ENCODE results near the gene TWIST2. TPM values are rescaled to one million over a fixed set of nuclear protein-coding genes. Genes with fewer than 3 reads are reported as not detected.

TWIST2 gene
- polyA plus RNA-seq, 3 donors = 0.43 to 0.49 (median 0.43) TPM

- no peak overlapping the region for H3K27ac Mint-ChIP-seq
- DNase-seq = no peak
These were observed 24.1 kb downstream of the TWIST2 start for GRCh38 chr2:238872026-238872425.

GRCh38 chr2:238872628-238873380 is 24.9 kb downstream of the TWIST2 start:
- H3K27me3 Mint-ChIP-seq (ENCODE audit: low read depth in 3 of 3) = peaks cover 10 to 21% (median 12%) of the 10 kb centered on the region in 3 donors
- no peaks in the 10 kb centered on the region for H3K79me2 ChIP-seq (ENCODE audit: insufficient read depth, low read length)
- peaks cover 0 to 8% (median 2%) of the 10 kb centered on the region in 7 donors for H3K9me3 Mint-ChIP-seq
- peak overlapping the region in 1 of 7 donors; percentile 26 for H3K27ac Mint-ChIP-seq
- no peak for DNase-seq
- no peak overlapping the region for H3K4me3 Mint-ChIP-seq
- no peaks in the 10 kb centered on the region for H3K4me1 Mint-ChIP-seq
- intact Hi-C loops (cut with micrococcal nuclease) = no loop called here
- no peak overlapping the region for H3K9ac ChIP-seq (ENCODE audit: insufficient read depth, low read length, poor library complexity, severe bottlenecking)
- no peaks in the 10 kb centered on the region for H3K36me3 Mint-ChIP-seq
- H3K27ac ChIP-seq (ENCODE audit: low read depth in 1 of 2, low read length in 2 of 2) = no peak overlapping the region
- H2AFZ ChIP-seq (ENCODE audit: insufficient read depth, low read depth, low read length, poor library complexity, severe bottlenecking) = no peak overlapping the region
- TF ChIP-seq CTCF (IDR thresholded peaks at IDR 0.05) = no peak
- H3K4me3 ChIP-seq (replicated peaks in 1 of 3; ENCODE audit: low read depth in 2 of 3, low read length in 3 of 3) = no peak overlapping the region
- no peaks in the 10 kb centered on the region for H3K9me3 ChIP-seq (replicated peaks in 1 of 2; ENCODE audit: control insufficient read depth in 1 of 2, insufficient read depth in 1 of 2, low read length in 2 of 2)
- H4K20me1 ChIP-seq (ENCODE audit: insufficient read depth, low read length) = no peaks in the 10 kb centered on the region
- H3K4me2 ChIP-seq (replicated peaks; ENCODE audit: extremely low read depth, low read length, poor library complexity, severe bottlenecking) = no peak overlapping the region
- WGBS (ENCODE audit: insufficient coverage) = 85% methylated on average over 12 of the region's 13 CpGs
- H3K27me3 ChIP-seq (ENCODE audit: control insufficient read depth in 2 of 2, insufficient read depth in 2 of 2, low read length in 2 of 2) = no peaks in the 10 kb centered on the region
- no peaks in the 10 kb centered on the region for H3K36me3 ChIP-seq (replicated peaks in 1 of 2; ENCODE audit: control insufficient read depth in 1 of 2, insufficient read depth in 2 of 2, low read length in 2 of 2)
- H3K4me1 ChIP-seq (ENCODE audit: control insufficient read depth in 1 of 2, insufficient read depth in 2 of 2, low read length in 2 of 2) = no peaks in the 10 kb centered on the region

More at GRCh38 chr2:238872026-238872425, 24.1 kb downstream of the TWIST2 start:
- no peak overlapping the region for H2AFZ ChIP-seq (ENCODE audit: insufficient read depth, low read depth, low read length, poor library complexity, severe bottlenecking)
- no peaks in the 10 kb centered on the region for H3K27me3 ChIP-seq (ENCODE audit: control insufficient read depth in 2 of 2, insufficient read depth in 2 of 2, low read length in 2 of 2)
- H3K27ac ChIP-seq (ENCODE audit: low read depth in 1 of 2, low read length in 2 of 2) = no peak overlapping the region
- H3K9me3 ChIP-seq (replicated peaks in 1 of 2; ENCODE audit: control insufficient read depth in 1 of 2, insufficient read depth in 1 of 2, low read length in 2 of 2) = no peaks in the 10 kb centered on the region
- H3K36me3 Mint-ChIP-seq = no peaks in the 10 kb centered on the region
- H3K4me3 ChIP-seq (replicated peaks in 1 of 3; ENCODE audit: low read depth in 2 of 3, low read length in 3 of 3) = no peak overlapping the region
- peaks cover 0 to 8% (median 2%) of the 10 kb centered on the region in 7 donors for H3K9me3 Mint-ChIP-seq
- H3K36me3 ChIP-seq (replicated peaks in 1 of 2; ENCODE audit: control insufficient read depth in 1 of 2, insufficient read depth in 2 of 2, low read length in 2 of 2) = no peaks in the 10 kb centered on the region
- no peaks in the 10 kb centered on the region for H3K4me1 Mint-ChIP-seq
- H4K20me1 ChIP-seq (ENCODE audit: insufficient read depth, low read length) = no peaks in the 10 kb centered on the region
- no peaks in the 10 kb centered on the region for H3K79me2 ChIP-seq (ENCODE audit: insufficient read depth, low read length)
- no peak overlapping the region for H3K4me2 ChIP-seq (replicated peaks; ENCODE audit: extremely low read depth, low read length, poor library complexity, severe bottlenecking)
- H3K9ac ChIP-seq (ENCODE audit: insufficient read depth, low read length, poor library complexity, severe bottlenecking) = no peak overlapping the region
- H3K27me3 Mint-ChIP-seq (ENCODE audit: low read depth in 3 of 3) = peaks cover 10 to 24% (median 12%) of the 10 kb centered on the region in 3 donors
- H3K4me1 ChIP-seq (ENCODE audit: control insufficient read depth in 1 of 2, insufficient read depth in 2 of 2, low read length in 2 of 2) = no peaks in the 10 kb centered on the region
- intact Hi-C loops (cut with micrococcal nuclease) = no loop called here
- no peak for TF ChIP-seq CTCF (IDR thresholded peaks at IDR 0.05)
- no peak overlapping the region for H3K4me3 Mint-ChIP-seq
- 94% methylated on average over 6 of the region's 7 CpGs for WGBS (ENCODE audit: insufficient coverage)

Measured in CD14-positive monocyte (primary cell).